Keratinocyte (primary cell): ENCODE data around the gene CCDC12.

Experiments
- EZH2 ChIP-seq: IDR thresholded peaks from one replicate; pipeline ENCODE4 v1.6.1; 2012; ENCODE audit warnings: inconsistent platforms, mild to moderate bottlenecking, low read length, moderate library complexity
- TF ChIP-seq, protein P1 (sequence below), 3 experiments: IDR thresholded peaks in 1 of 3; conservative IDR thresholded peaks in 1 of 3; optimal IDR thresholded peaks in 1 of 3; 2 replicates in 2 of 3; 3 replicates in 1 of 3; pipeline versions ENCODE3 to v1.5.1; 2011; ENCODE audit warnings: low read length in 3 of 3, mild to moderate bottlenecking in 3 of 3, moderate library complexity in 2 of 3, control low read depth in 1 of 3, inconsistent platforms in 1 of 3; ENCODE audit not compliant: insufficient read depth in 2 of 3; ENCODE audit errors: extremely low read depth in 1 of 3

DNA sequence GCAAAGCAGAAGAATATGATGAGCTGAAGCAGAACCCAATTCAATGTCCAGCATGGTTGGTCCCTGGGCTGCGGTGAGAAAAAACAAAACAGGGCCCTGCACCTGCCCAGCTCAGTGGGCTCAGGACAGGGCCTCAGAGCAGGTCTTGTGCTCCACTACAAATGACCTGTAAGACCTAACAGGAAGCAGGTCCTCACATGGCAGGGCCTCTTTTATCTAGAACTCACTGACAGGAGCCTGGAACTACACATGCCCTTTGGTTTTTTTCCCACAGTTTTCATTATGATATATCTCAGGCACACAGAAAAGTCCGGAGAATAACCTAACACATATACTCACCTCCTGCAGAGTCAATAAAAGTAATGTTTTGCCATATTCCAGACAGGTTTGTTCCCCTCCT lies 38.4 kb downstream of the CCDC12 start:
- no peak for TF ChIP-seq EZH2
- TF ChIP-seq, protein P1, sequence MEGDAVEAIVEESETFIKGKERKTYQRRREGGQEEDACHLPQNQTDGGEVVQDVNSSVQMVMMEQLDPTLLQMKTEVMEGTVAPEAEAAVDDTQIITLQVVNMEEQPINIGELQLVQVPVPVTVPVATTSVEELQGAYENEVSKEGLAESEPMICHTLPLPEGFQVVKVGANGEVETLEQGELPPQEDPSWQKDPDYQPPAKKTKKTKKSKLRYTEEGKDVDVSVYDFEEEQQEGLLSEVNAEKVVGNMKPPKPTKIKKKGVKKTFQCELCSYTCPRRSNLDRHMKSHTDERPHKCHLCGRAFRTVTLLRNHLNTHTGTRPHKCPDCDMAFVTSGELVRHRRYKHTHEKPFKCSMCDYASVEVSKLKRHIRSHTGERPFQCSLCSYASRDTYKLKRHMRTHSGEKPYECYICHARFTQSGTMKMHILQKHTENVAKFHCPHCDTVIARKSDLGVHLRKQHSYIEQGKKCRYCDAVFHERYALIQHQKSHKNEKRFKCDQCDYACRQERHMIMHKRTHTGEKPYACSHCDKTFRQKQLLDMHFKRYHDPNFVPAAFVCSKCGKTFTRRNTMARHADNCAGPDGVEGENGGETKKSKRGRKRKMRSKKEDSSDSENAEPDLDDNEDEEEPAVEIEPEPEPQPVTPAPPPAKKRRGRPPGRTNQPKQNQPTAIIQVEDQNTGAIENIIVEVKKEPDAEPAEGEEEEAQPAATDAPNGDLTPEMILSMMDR (optimal IDR thresholded peaks at IDR 0.05 in 1 of 3, IDR thresholded peaks at IDR 0.05 in 1 of 3, conservative IDR thresholded peaks at IDR 0.05 in 1 of 3; ENCODE audit: extremely low read depth in 1 of 3, insufficient read depth in 2 of 3, low read length in 3 of 3): no peak
